SU-DHL-6 (cell line): ENCODE measurements around the gene SBK3.

Source experiments
- EZH2phosphoT487 ChIP-seq: fragments of 200-600 bp; sonication (generic), shearing (Covaris generic); conservative IDR thresholded peaks from 2 replicates; pipeline ENCODE4 v1.6.1; 2018; ENCODE audit warnings: mild to moderate bottlenecking, antibody characterized with exemption, low read length, moderate library complexity, mixed read lengths
- TF ChIP-seq, protein P1 (sequence below): fragments of 200-600 bp; sonication (generic); IDR thresholded peaks from one replicate; pipeline ENCODE4 v1.5.1; 2017; ENCODE audit warnings: antibody characterized with exemption, mild to moderate bottlenecking, low read length, moderate library complexity; ENCODE audit not compliant: insufficient read depth, poor library complexity, severe bottlenecking

DNA sequence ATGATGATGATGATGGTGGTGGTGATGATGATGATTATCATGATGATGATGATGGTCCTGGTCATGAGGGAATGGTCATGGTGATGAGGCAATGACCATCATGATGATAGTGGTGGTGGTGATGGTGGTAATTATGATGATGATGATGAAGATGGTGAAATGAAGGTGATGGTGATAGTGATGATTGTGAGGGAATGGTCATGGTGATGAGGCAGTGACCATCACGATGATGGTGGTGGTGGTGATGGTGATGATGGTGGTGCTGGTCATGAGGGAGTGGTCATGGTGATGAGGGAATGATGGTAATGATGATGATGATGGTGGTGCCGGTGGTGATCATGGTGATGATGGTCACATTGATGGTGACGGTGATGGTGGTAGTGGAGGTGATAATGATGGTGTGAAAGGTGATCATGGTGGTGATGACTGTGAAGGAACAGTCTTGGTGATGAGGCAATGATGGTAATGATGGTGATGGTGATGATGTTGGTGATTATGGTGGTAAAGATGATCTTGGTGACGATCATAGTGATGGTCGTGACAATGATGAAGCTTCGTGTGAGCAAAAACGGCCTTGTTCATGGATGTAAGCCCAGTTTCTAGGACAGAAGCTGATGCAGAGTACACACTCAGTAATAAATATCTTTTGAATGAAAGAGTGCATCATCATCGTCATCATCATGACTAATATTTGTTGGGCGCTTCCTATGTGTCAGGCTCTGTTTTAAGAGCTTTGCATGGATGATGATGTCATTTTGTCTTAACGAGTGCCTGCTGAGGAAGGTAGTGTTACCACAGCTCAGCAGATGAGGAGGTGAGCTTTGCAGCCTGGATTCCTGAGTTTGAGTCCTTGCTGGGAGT, 25.7 kb downstream of the SBK3 start:
- TF ChIP-seq, protein P1, sequence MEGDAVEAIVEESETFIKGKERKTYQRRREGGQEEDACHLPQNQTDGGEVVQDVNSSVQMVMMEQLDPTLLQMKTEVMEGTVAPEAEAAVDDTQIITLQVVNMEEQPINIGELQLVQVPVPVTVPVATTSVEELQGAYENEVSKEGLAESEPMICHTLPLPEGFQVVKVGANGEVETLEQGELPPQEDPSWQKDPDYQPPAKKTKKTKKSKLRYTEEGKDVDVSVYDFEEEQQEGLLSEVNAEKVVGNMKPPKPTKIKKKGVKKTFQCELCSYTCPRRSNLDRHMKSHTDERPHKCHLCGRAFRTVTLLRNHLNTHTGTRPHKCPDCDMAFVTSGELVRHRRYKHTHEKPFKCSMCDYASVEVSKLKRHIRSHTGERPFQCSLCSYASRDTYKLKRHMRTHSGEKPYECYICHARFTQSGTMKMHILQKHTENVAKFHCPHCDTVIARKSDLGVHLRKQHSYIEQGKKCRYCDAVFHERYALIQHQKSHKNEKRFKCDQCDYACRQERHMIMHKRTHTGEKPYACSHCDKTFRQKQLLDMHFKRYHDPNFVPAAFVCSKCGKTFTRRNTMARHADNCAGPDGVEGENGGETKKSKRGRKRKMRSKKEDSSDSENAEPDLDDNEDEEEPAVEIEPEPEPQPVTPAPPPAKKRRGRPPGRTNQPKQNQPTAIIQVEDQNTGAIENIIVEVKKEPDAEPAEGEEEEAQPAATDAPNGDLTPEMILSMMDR, result no peak
- TF ChIP-seq EZH2phosphoT487, result no peak
